ENCODE results near the gene IL36A.

The IL36A gene

DNA sequence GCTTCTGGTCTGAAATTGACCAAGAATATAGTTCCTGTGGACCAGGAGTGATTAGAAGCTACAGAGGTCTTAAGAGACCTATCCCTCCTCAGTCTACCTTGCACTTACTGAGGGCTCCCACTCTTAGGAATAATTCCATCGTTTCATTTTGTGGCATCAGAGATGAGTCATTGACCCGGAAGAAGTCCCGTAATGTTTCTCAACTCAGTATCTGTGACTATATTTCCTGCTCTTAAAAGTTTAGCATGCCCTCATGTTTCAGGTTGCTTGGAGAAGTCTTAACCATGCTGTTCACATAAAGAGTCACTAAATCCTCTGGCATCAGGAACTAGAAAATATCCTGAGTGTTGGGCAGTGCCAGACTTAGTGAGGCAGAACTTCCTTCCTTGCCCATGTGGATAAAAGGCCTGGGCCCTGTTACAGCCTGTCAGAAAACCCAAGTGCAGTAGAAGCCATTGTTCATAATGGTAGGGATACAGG is at the start of gene IL36A:
TSS of gene IL36A (plus strand) at position 430 of the 480 bp plus-strand sequence. CDS start 413 bp downstream, outside the sequence.
- no peaks in the 10 kb centered on the region for H3K36me3 ChIP-seq (ENCODE audit: insufficient read depth, low read length)
- H3K27me3 ChIP-seq (ENCODE audit: insufficient read depth, low read length, poor library complexity) = peaks cover 8% of the 10 kb centered on the region

GRCh38 chr2:112957511-112957910 is 47.7 kb upstream of the IL36A start:
- TF ChIP-seq, protein P1, sequence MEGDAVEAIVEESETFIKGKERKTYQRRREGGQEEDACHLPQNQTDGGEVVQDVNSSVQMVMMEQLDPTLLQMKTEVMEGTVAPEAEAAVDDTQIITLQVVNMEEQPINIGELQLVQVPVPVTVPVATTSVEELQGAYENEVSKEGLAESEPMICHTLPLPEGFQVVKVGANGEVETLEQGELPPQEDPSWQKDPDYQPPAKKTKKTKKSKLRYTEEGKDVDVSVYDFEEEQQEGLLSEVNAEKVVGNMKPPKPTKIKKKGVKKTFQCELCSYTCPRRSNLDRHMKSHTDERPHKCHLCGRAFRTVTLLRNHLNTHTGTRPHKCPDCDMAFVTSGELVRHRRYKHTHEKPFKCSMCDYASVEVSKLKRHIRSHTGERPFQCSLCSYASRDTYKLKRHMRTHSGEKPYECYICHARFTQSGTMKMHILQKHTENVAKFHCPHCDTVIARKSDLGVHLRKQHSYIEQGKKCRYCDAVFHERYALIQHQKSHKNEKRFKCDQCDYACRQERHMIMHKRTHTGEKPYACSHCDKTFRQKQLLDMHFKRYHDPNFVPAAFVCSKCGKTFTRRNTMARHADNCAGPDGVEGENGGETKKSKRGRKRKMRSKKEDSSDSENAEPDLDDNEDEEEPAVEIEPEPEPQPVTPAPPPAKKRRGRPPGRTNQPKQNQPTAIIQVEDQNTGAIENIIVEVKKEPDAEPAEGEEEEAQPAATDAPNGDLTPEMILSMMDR (IDR thresholded peaks at IDR 0.05; ENCODE audit: borderline replicate concordance, extremely low read depth, low read length, poor library complexity, severe bottlenecking) = no peak
- H3K27me3 ChIP-seq (ENCODE audit: insufficient read depth, low read length, poor library complexity) = peaks cover 6% of the 10 kb centered on the region
- no peak overlapping the region for H3K4me3 ChIP-seq (ENCODE audit: low read depth in 1 of 2, low read length in 2 of 2)
- no peaks in the 10 kb centered on the region for H4K20me1 ChIP-seq (ENCODE audit: insufficient read depth, low read length)
- no peak overlapping the region for H3K27ac ChIP-seq (ENCODE audit: low read length)
- no peaks in the 10 kb centered on the region for H3K9me3 ChIP-seq (ENCODE audit: insufficient read depth, low read length, severe bottlenecking)
- H3K4me2 ChIP-seq (ENCODE audit: insufficient read depth, low read length) = no peak overlapping the region
- H3K79me2 ChIP-seq (ENCODE audit: insufficient read depth, low read length) = no peaks in the 10 kb centered on the region
- H3K4me1 ChIP-seq (ENCODE audit: insufficient read depth, low read length) = no peaks in the 10 kb centered on the region
- no peaks in the 10 kb centered on the region for H3K36me3 ChIP-seq (ENCODE audit: insufficient read depth, low read length)
- no peak overlapping the region for H3K9ac ChIP-seq (ENCODE audit: low read depth, low read length)
- DNase-seq = no peak
- no peak overlapping the region for H2AFZ ChIP-seq (ENCODE audit: low read depth, low read length)
- ATAC-seq (ENCODE audit: insufficient read depth, low read depth) = no peak

More for the DNA sequence above, at the start of gene IL36A:
- no peaks in the 10 kb centered on the region for H3K79me2 ChIP-seq (ENCODE audit: insufficient read depth, low read length)
- H3K27ac ChIP-seq (ENCODE audit: low read length) = no peak within 1 kb of the TSS
- H3K4me1 ChIP-seq (ENCODE audit: insufficient read depth, low read length) = no peaks in the 10 kb centered on the region
- ATAC-seq (ENCODE audit: insufficient read depth, low read depth) (no peak), DNase-seq (no peak)
- no peak within 1 kb of the TSS for H3K4me3 ChIP-seq (ENCODE audit: low read depth in 1 of 2, low read length in 2 of 2)
- no peak within 1 kb of the TSS for H3K9ac ChIP-seq (ENCODE audit: low read depth, low read length)
- H4K20me1 ChIP-seq (ENCODE audit: insufficient read depth, low read length) = no peaks in the 10 kb centered on the region
- H3K4me2 ChIP-seq (ENCODE audit: insufficient read depth, low read length) = no peak within 1 kb of the TSS
- peaks cover 9% of the 10 kb centered on the region for H3K9me3 ChIP-seq (ENCODE audit: insufficient read depth, low read length, severe bottlenecking)
- H2AFZ ChIP-seq (ENCODE audit: low read depth, low read length) = no peak within 1 kb of the TSS
- TF ChIP-seq, protein P1 (IDR thresholded peaks at IDR 0.05; ENCODE audit: borderline replicate concordance, extremely low read depth, low read length, poor library complexity, severe bottlenecking) = no peak
- no peak for TF ChIP-seq EZH2 (IDR thresholded peaks at IDR 0.05; ENCODE audit: borderline replicate concordance, low read depth, low read length, severe bottlenecking)

GRCh38 chr2:112958428-112959108 is 46.7 kb upstream of the IL36A start:
- no peak overlapping the region for H3K4me2 ChIP-seq (ENCODE audit: insufficient read depth, low read length)
- H3K9me3 ChIP-seq (ENCODE audit: insufficient read depth, low read length, severe bottlenecking) = no peaks in the 10 kb centered on the region
- peak; percentile 52 for DNase-seq
- no peak overlapping the region for H3K4me3 ChIP-seq (ENCODE audit: low read depth in 1 of 2, low read length in 2 of 2)
- no peak overlapping the region for H3K27ac ChIP-seq (ENCODE audit: low read length)
- H3K79me2 ChIP-seq (ENCODE audit: insufficient read depth, low read length) = no peaks in the 10 kb centered on the region
- no peaks in the 10 kb centered on the region for H4K20me1 ChIP-seq (ENCODE audit: insufficient read depth, low read length)
- no peaks in the 10 kb centered on the region for H3K4me1 ChIP-seq (ENCODE audit: insufficient read depth, low read length)
- H3K27me3 ChIP-seq (ENCODE audit: insufficient read depth, low read length, poor library complexity) = peaks cover 12% of the 10 kb centered on the region
- H3K36me3 ChIP-seq (ENCODE audit: insufficient read depth, low read length) = no peaks in the 10 kb centered on the region
- peak; percentile 97 for ATAC-seq (ENCODE audit: insufficient read depth, low read depth)
- no peak for TF ChIP-seq EZH2 (IDR thresholded peaks at IDR 0.05; ENCODE audit: borderline replicate concordance, low read depth, low read length, severe bottlenecking)
- TF ChIP-seq, protein P1 (IDR thresholded peaks at IDR 0.05; ENCODE audit: borderline replicate concordance, extremely low read depth, low read length, poor library complexity, severe bottlenecking) = peak; percentile 86
- H2AFZ ChIP-seq (ENCODE audit: low read depth, low read length) = no peak overlapping the region
- no peak overlapping the region for H3K9ac ChIP-seq (ENCODE audit: low read depth, low read length)

Measured in DND-41 (cell line).